ENCODE data around the gene CDH4.

CDH4 gene

GRCh38 chr20:61577065-61577464 lies 325.0 kb downstream of the CDH4 start:
- H3K4me1 ChIP-seq (ENCODE audit: control insufficient read depth, insufficient read depth, low read length), result no peaks in the 10 kb centered on the region
- H3K4me2 ChIP-seq (ENCODE audit: low read length), result no peak overlapping the region
- H3K4me3 ChIP-seq (ENCODE audit: low read length), result no peak overlapping the region
- no peaks in the 10 kb centered on the region for H3K36me3 ChIP-seq (ENCODE audit: insufficient read depth, low read length)
- no peaks in the 10 kb centered on the region for H3K9me3 ChIP-seq (replicated peaks; ENCODE audit: low read length)
- no peak overlapping the region for H3K9ac ChIP-seq (ENCODE audit: low read depth, low read length)
- H3K27me3 ChIP-seq (ENCODE audit: control insufficient read depth, insufficient read depth, low read length), result no peaks in the 10 kb centered on the region

DNA sequence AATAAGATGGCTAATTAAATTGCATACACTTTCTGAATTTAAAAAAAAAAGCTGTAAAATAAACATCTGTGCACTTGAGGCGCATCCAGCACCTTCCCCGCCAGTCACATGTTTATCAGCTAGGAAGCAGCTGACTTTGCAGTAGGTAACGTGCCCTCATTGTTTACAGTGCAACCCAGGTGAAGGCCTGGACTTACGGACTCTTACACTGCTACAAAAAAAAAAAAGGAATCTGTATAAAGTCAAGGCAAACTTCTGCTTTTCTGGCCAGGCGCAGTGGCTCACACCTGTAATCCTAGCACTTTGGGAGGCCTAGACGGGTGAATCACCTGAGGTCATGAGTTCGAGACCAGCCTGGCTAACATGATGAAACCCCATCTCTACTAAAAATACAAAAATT lies 327.8 kb downstream of the CDH4 start:
- no peak overlapping the region for H3K4me3 ChIP-seq (ENCODE audit: low read length)
- no peak overlapping the region for H3K9ac ChIP-seq (ENCODE audit: low read depth, low read length)
- no peaks in the 10 kb centered on the region for H3K4me1 ChIP-seq (ENCODE audit: control insufficient read depth, insufficient read depth, low read length)
- H3K4me2 ChIP-seq (ENCODE audit: low read length), result no peak overlapping the region
- H3K9me3 ChIP-seq (replicated peaks; ENCODE audit: low read length), result no peaks in the 10 kb centered on the region
- H3K36me3 ChIP-seq (ENCODE audit: insufficient read depth, low read length), result no peaks in the 10 kb centered on the region
- H3K27me3 ChIP-seq (ENCODE audit: control insufficient read depth, insufficient read depth, low read length), result no peaks in the 10 kb centered on the region

DNA sequence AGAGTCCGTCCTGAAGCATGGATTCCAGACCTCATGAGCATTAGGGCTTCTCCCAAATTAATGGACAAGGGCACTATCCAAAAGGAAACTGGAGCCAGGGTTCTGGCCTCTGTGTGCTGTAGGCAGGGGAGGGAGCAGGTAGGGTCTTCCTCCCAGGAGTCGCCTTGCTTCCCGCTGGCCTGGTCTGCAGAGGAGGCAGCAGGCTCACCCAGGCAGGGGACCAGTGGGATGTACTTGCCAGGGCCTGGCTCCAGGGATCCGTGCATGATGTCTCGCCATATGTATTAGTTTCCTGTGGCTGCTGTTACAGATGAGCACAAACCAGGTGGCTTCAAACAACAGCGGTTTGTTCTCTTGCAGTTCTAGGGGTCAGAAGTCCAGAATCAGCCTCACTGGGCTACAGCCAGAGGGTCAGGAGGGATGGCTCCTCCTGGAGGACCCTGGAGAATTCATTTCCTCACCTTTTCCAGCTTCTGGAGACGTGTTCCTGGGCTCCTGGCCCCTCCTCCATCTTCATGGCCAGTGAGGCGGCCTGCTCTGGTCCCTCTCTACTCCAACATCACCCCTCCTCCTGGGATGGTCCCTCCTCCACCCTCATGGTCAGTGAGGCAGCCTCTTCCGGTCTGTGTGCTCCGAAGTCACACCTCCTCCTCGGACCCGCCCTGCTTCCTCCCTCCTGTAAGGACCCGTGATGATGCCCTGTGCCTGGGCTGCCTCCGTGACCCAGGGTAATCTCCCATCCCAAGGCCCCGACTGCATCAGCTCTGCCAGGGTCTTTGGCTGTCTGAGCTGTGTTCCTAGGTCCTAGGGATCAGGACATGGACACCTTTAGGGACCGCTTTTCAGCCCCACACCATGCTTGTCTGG lies 329.1 kb downstream of the CDH4 start:
- no peaks in the 10 kb centered on the region for H3K27me3 ChIP-seq (ENCODE audit: control insufficient read depth, insufficient read depth, low read length)
- H3K4me2 ChIP-seq (ENCODE audit: low read length), result no peak overlapping the region
- no peaks in the 10 kb centered on the region for H3K36me3 ChIP-seq (ENCODE audit: insufficient read depth, low read length)
- no peaks in the 10 kb centered on the region for H3K9me3 ChIP-seq (replicated peaks; ENCODE audit: low read length)
- H3K9ac ChIP-seq (ENCODE audit: low read depth, low read length), result no peak overlapping the region
- H3K4me3 ChIP-seq (ENCODE audit: low read length), result no peak overlapping the region
- H3K4me1 ChIP-seq (ENCODE audit: control insufficient read depth, insufficient read depth, low read length), result no peaks in the 10 kb centered on the region

- no peak overlapping the region for H3K4me3 ChIP-seq (ENCODE audit: low read length)
- H3K9ac ChIP-seq (ENCODE audit: low read depth, low read length), result no peak overlapping the region
- no peaks in the 10 kb centered on the region for H3K9me3 ChIP-seq (replicated peaks; ENCODE audit: low read length)
- H3K36me3 ChIP-seq (ENCODE audit: insufficient read depth, low read length), result no peaks in the 10 kb centered on the region
- H3K4me2 ChIP-seq (ENCODE audit: low read length), result no peak overlapping the region
- no peaks in the 10 kb centered on the region for H3K27me3 ChIP-seq (ENCODE audit: control insufficient read depth, insufficient read depth, low read length)
- no peaks in the 10 kb centered on the region for H3K4me1 ChIP-seq (ENCODE audit: control insufficient read depth, insufficient read depth, low read length)
Observed at GRCh38 chr20:61581825-61582188, 329.7 kb downstream of the CDH4 start.

GRCh38 chr20:61582196-61582923 lies 330.3 kb downstream of the CDH4 start:
- Histone ChIP-seq H3K4me2 (ENCODE audit: low read length) (no peak overlapping the region), H3K9ac (ENCODE audit: low read depth, low read length) (no peak overlapping the region), H3K4me3 (ENCODE audit: low read length) (no peak overlapping the region), H3K27me3 (ENCODE audit: control insufficient read depth, insufficient read depth, low read length) (no peaks in the 10 kb centered on the region), H3K9me3 (replicated peaks; ENCODE audit: low read length) (no peaks in the 10 kb centered on the region), H3K4me1 (ENCODE audit: control insufficient read depth, insufficient read depth, low read length) (no peaks in the 10 kb centered on the region), H3K36me3 (ENCODE audit: insufficient read depth, low read length) (no peaks in the 10 kb centered on the region)

DNA sequence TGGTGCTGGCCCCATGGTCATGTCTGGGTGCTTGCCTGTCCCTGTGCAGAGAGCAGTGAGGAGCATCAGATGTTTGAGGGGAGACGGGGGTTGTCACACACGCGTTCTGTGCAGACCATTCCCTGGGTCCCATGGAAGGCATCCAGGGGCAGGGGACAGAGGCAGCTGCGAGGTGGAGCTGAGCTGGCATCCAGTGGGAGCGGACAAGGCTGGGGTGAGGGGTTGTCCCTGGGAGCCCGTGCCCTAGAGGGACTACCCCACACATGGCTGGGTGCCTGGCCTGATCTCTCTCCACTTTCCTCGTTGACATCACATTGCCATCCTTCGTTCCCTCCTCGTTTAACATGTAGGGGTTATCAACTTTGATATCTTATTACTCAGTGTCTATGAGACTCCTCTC lies 331.3 kb downstream of the CDH4 start:
- Histone ChIP-seq H3K4me1 (ENCODE audit: control insufficient read depth, insufficient read depth, low read length) (peaks cover 9% of the 10 kb centered on the region), H3K4me3 (ENCODE audit: low read length) (no peak overlapping the region), H3K4me2 (ENCODE audit: low read length) (no peak overlapping the region), H3K9me3 (replicated peaks; ENCODE audit: low read length) (no peaks in the 10 kb centered on the region), H3K27me3 (ENCODE audit: control insufficient read depth, insufficient read depth, low read length) (no peaks in the 10 kb centered on the region), H3K9ac (ENCODE audit: low read depth, low read length) (no peak overlapping the region), H3K36me3 (ENCODE audit: insufficient read depth, low read length) (no peaks in the 10 kb centered on the region)

DNA sequence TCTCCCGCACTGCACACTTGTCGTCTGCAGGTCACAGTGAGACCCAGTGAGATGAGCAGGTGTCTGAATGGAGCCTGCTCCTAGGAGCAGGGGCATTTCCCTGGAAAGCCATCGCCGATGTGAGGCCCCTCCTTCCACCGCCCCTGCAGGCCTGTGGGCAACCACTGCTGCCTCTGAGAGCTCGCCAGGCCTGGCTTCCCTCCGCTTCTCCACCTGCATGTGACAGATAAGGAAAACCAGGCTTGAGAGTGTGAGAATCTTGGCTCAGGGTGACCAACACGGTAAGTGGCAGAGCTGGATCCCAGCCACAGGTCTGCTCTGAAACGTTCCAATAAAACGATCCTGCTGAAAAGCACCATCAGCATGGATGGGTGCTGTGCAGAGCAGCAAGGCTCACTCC lies 332.8 kb downstream of the CDH4 start:
- no peak overlapping the region for H3K4me2 ChIP-seq (ENCODE audit: low read length)
- H3K36me3 ChIP-seq (ENCODE audit: insufficient read depth, low read length), result no peaks in the 10 kb centered on the region
- no peak overlapping the region for H3K9ac ChIP-seq (ENCODE audit: low read depth, low read length)

DNA sequence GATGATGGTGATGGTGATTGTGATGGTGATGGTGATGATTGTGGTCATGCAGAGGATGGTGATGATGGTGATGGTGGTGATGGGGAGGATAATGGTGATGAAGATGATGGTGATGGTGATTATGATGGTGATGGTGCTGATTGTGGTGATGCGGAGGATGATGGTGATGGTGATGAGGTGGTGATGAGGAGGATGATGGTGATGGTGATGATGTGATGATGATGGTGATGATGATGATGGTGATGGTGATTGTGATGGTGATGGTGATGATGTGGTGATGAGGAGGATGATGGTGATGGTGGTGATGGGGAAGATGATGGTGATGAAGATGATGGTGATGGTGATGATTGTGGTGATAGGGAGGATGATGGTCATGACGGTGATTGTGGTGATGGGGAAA lies 333.7 kb downstream of the CDH4 start:
- Histone ChIP-seq H3K9me3 (replicated peaks; ENCODE audit: low read length) (no peaks in the 10 kb centered on the region), H3K36me3 (ENCODE audit: insufficient read depth, low read length) (no peaks in the 10 kb centered on the region), H3K9ac (ENCODE audit: low read depth, low read length) (no peak overlapping the region), H3K4me2 (ENCODE audit: low read length) (no peak overlapping the region), H3K27me3 (ENCODE audit: control insufficient read depth, insufficient read depth, low read length) (no peaks in the 10 kb centered on the region), H3K4me1 (ENCODE audit: control insufficient read depth, insufficient read depth, low read length) (peaks cover 27% of the 10 kb centered on the region), H3K4me3 (ENCODE audit: low read length) (no peak overlapping the region)

More for the DNA sequence above, 332.8 kb downstream of the CDH4 start:
- Histone ChIP-seq H3K4me3 (ENCODE audit: low read length) (no peak overlapping the region), H3K27me3 (ENCODE audit: control insufficient read depth, insufficient read depth, low read length) (no peaks in the 10 kb centered on the region), H3K9me3 (replicated peaks; ENCODE audit: low read length) (no peaks in the 10 kb centered on the region), H3K4me1 (ENCODE audit: control insufficient read depth, insufficient read depth, low read length) (peaks cover 23% of the 10 kb centered on the region)

DNA sequence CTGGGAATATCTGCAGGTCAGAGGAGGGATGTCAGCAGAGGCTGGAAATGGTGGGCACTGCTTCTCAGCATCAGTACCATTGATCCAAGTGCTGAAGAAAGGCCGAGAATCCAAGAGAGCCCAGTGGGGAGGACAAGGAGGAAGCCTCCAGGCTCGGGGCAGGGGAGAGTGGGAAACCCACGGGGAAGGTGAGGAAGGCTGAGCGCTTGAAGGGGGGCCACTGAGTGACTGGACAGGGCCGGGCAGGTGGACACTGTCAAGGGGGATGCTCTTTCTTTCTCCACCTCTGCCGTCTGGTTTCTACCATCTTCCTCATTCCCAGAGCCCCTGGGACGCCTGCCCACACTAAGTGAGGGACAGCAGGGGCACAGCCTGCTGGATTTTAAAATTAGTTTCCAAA lies 335.0 kb downstream of the CDH4 start:
- Histone ChIP-seq H3K36me3 (ENCODE audit: insufficient read depth, low read length) (no peaks in the 10 kb centered on the region), H3K4me2 (ENCODE audit: low read length) (no peak overlapping the region), H3K4me1 (ENCODE audit: control insufficient read depth, insufficient read depth, low read length) (peaks cover 27% of the 10 kb centered on the region), H3K4me3 (ENCODE audit: low read length) (no peak overlapping the region), H3K9ac (ENCODE audit: low read depth, low read length) (no peak overlapping the region), H3K9me3 (replicated peaks; ENCODE audit: low read length) (no peaks in the 10 kb centered on the region), H3K27me3 (ENCODE audit: control insufficient read depth, insufficient read depth, low read length) (no peaks in the 10 kb centered on the region)

GRCh38 chr20:61587681-61588289 lies 335.7 kb downstream of the CDH4 start:
- no peaks in the 10 kb centered on the region for H3K9me3 ChIP-seq (replicated peaks; ENCODE audit: low read length)
- H3K9ac ChIP-seq (ENCODE audit: low read depth, low read length), result no peak overlapping the region
- peak overlapping the region; percentile 47 for H3K4me3 ChIP-seq (ENCODE audit: low read length)
- H3K4me2 ChIP-seq (ENCODE audit: low read length), result peak overlapping the region; percentile 74
- no peaks in the 10 kb centered on the region for H3K27me3 ChIP-seq (ENCODE audit: control insufficient read depth, insufficient read depth, low read length)
- H3K36me3 ChIP-seq (ENCODE audit: insufficient read depth, low read length), result no peaks in the 10 kb centered on the region
- H3K4me1 ChIP-seq (ENCODE audit: control insufficient read depth, insufficient read depth, low read length), result peaks cover 27% of the 10 kb centered on the region

DNA sequence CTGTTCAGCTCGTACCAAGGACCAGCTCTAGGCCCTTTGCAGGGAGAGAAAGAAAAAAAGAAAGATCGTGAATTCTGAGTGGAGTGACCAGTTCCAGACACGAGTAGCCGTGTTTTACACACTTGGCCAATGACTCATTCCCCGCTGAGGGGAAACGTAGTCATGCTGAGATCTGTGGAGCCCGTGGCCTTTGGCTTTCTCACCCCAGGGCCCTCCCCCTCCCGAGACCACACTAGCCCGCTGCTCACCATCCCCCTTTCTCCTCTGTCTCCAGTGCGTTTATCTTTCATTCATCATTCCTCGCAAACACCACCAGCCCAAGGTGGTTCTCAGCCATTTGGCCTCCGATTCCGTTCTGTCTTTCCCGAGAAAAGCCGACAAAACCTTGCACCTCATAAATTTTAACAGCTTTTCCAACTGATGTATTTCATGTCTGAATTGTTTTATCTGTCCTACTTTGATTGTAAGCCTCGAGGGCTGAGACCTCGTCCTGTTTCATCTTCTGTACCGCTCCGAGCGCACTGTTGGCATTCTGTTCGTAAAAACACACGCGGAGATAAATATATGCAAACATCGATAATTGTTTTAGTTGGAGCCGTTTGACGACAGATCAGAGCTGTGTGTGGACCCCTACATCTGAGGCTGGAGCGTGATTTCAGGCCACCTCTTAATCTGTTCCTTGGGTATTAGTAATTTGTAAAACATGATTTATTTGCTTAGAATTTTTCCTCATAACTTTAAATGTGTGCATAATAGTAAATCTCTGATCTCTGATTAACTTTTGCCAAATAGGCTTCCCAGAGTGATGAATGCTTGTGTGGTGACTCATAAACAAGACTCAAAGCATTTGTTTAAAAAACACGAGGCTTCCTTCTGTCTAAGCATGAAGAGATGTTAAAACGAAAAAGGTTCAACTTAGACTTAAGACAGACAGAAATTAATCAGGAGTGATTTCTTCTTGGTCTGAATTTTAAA lies 336.6 kb downstream of the CDH4 start:
- H3K36me3 ChIP-seq (ENCODE audit: insufficient read depth, low read length), result no peaks in the 10 kb centered on the region
- peak overlapping the region; percentile 74 for H3K4me2 ChIP-seq (ENCODE audit: low read length)
- H3K4me1 ChIP-seq (ENCODE audit: control insufficient read depth, insufficient read depth, low read length), result peaks cover 27% of the 10 kb centered on the region
- H3K27me3 ChIP-seq (ENCODE audit: control insufficient read depth, insufficient read depth, low read length), result no peaks in the 10 kb centered on the region
- peak overlapping the region; percentile 47 for H3K4me3 ChIP-seq (ENCODE audit: low read length)
- H3K9ac ChIP-seq (ENCODE audit: low read depth, low read length), result peak overlapping the region; percentile 22
- no peaks in the 10 kb centered on the region for H3K9me3 ChIP-seq (replicated peaks; ENCODE audit: low read length)
